Type B pancreatic cell (in vitro differentiated cells): ENCODE data around the gene PDIA4. TPM values are rescaled to one million over a fixed set of nuclear protein-coding genes. Genes with fewer than 3 reads are reported as not detected.
A peak's percentile ranks its signal among the peaks of the same experiment; 100 is the strongest.
"Not testable (repeated sequence)": the region's sequence is repeated elsewhere in the genome, so short reads cannot be mapped to it uniquely, and the experiment has no call there.

Experiments
- DNase-seq: peaks from one replicate; pipeline ENCODE4 v3.0.0; 2021; ENCODE audit warnings: mixed read lengths; ENCODE audit not compliant: unreplicated experiment; ENCODE audit errors: extremely low spot score
- H3K27ac Mint-ChIP-seq: 2 replicates; pipeline ENCODE4 v1.8.0; 2021; ENCODE audit warnings: mild to moderate bottlenecking, mixed read lengths
- H3K27me3 Mint-ChIP-seq: 2 replicates; pipeline ENCODE4 v1.8.0; 2021; ENCODE audit warnings: mixed read lengths
- H3K36me3 Mint-ChIP-seq: 2 replicates; pipeline ENCODE4 v1.8.0; 2021; ENCODE audit warnings: mixed read lengths
- H3K4me1 Mint-ChIP-seq: one replicate; pipeline ENCODE4 v1.8.0; 2021; ENCODE audit warnings: mixed read lengths; ENCODE audit not compliant: unreplicated experiment
- H3K4me3 Mint-ChIP-seq: 2 replicates; pipeline ENCODE4 v1.8.0; 2021; ENCODE audit warnings: mild to moderate bottlenecking, mixed read lengths
- H3K9me3 Mint-ChIP-seq: 2 replicates; pipeline ENCODE4 v1.8.0; 2021; ENCODE audit warnings: mixed read lengths
- CTCF ChIP-seq: fragments of 200-600 bp; sonication (generic); conservative IDR thresholded peaks from 2 replicates; pipeline ENCODE4 v1.5.0; 2021; ENCODE audit warnings: antibody characterized with exemption, mild to moderate bottlenecking
- total RNA-seq: library from RNA; stranded (reverse); gene quantifications from 2 replicates; pipeline ENCODE4 v1.2.1, GENCODE V29; 2021; ENCODE audit warnings: low replicate concordance

The PDIA4 gene
- total RNA-seq, 1 donor from 2014 or later = 209 TPM

GRCh38 chr7:149071641-149072437, 43.5 kb upstream of the PDIA4 start:
- Mint-ChIP-seq H3K4me3 (no peak overlapping the region), H3K9me3 (no peaks in the 10 kb centered on the region), H3K27ac (no peak overlapping the region), H3K36me3 (peaks cover 15% of the 10 kb centered on the region), H3K27me3 (no peaks in the 10 kb centered on the region), H3K4me1 (no peaks in the 10 kb centered on the region)
- TF ChIP-seq CTCF = peak; percentile 54
- no peak for DNase-seq

GRCh38 chr7:149071182-149071635, 42.9 kb upstream of the PDIA4 start:
- H3K36me3 Mint-ChIP-seq = peaks cover 11% of the 10 kb centered on the region
- no peaks in the 10 kb centered on the region for H3K4me1 Mint-ChIP-seq
- H3K27ac Mint-ChIP-seq = no peak overlapping the region

GRCh38 chr7:149070372-149071125, 42.2 kb upstream of the PDIA4 start:
- no peak for TF ChIP-seq CTCF
- Mint-ChIP-seq H3K4me3 (no peak overlapping the region), H3K9me3 (no peaks in the 10 kb centered on the region), H3K27me3 (no peaks in the 10 kb centered on the region), H3K4me1 (no peaks in the 10 kb centered on the region), H3K27ac (no peak overlapping the region), H3K36me3 (peaks cover 11% of the 10 kb centered on the region)
- no peak for DNase-seq

More at GRCh38 chr7:149071182-149071635, 42.9 kb upstream of the PDIA4 start:
- no peaks in the 10 kb centered on the region for H3K9me3 Mint-ChIP-seq
- no peak for DNase-seq
- TF ChIP-seq CTCF = no peak
- H3K4me3 Mint-ChIP-seq = no peak overlapping the region
- H3K27me3 Mint-ChIP-seq = no peaks in the 10 kb centered on the region

- Mint-ChIP-seq H3K36me3 (peaks cover 11% of the 10 kb centered on the region), H3K27ac (peak overlapping the region; percentile 24), H3K9me3 (no peaks in the 10 kb centered on the region), H3K4me1 (no peaks in the 10 kb centered on the region), H3K4me3 (peak overlapping the region; percentile 59), H3K27me3 (no peaks in the 10 kb centered on the region)
- no peak for DNase-seq
- no peak for TF ChIP-seq CTCF
These were observed 39.6 kb upstream of the PDIA4 start for GRCh38 chr7:149067869-149068268.

GRCh38 chr7:149063476-149063875, 35.2 kb upstream of the PDIA4 start:
- no peaks in the 10 kb centered on the region for H3K9me3 Mint-ChIP-seq
- peaks cover 5% of the 10 kb centered on the region for H3K36me3 Mint-ChIP-seq
- H3K27me3 Mint-ChIP-seq = no peaks in the 10 kb centered on the region
- H3K4me1 Mint-ChIP-seq = no peaks in the 10 kb centered on the region
- no peak for DNase-seq
- no peak for TF ChIP-seq CTCF
- H3K27ac Mint-ChIP-seq = no peak overlapping the region
- H3K4me3 Mint-ChIP-seq = peak overlapping the region; percentile 51

- H3K9me3 Mint-ChIP-seq, H3K27me3 Mint-ChIP-seq, DNase-seq, H3K4me3 Mint-ChIP-seq, H3K4me1 Mint-ChIP-seq, H3K36me3 Mint-ChIP-seq, H3K27ac Mint-ChIP-seq: not testable (repeated sequence)
These were observed 34.1 kb upstream of the PDIA4 start for GRCh38 chr7:149062217-149062899.
